Epithelial cell of umbilical artery (primary cell): ENCODE results near the gene PLEKHO2. TPM values are rescaled to one million over a fixed set of nuclear protein-coding genes. Genes with fewer than 3 reads are reported as not detected.

Source experiments
- total RNA-seq: library from RNA; depleted of rRNA; stranded (reverse); fragments of >200 nt; gene quantifications from 2 replicates; pipeline ENCODE4 v1.2.3, GENCODE V29; 2014

The PLEKHO2 gene, protein sequence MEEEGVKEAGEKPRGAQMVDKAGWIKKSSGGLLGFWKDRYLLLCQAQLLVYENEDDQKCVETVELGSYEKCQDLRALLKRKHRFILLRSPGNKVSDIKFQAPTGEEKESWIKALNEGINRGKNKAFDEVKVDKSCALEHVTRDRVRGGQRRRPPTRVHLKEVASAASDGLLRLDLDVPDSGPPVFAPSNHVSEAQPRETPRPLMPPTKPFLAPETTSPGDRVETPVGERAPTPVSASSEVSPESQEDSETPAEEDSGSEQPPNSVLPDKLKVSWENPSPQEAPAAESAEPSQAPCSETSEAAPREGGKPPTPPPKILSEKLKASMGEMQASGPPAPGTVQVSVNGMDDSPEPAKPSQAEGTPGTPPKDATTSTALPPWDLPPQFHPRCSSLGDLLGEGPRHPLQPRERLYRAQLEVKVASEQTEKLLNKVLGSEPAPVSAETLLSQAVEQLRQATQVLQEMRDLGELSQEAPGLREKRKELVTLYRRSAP
- 19.5 and 25.2 TPM in 2 replicates for total RNA-seq

DNA sequence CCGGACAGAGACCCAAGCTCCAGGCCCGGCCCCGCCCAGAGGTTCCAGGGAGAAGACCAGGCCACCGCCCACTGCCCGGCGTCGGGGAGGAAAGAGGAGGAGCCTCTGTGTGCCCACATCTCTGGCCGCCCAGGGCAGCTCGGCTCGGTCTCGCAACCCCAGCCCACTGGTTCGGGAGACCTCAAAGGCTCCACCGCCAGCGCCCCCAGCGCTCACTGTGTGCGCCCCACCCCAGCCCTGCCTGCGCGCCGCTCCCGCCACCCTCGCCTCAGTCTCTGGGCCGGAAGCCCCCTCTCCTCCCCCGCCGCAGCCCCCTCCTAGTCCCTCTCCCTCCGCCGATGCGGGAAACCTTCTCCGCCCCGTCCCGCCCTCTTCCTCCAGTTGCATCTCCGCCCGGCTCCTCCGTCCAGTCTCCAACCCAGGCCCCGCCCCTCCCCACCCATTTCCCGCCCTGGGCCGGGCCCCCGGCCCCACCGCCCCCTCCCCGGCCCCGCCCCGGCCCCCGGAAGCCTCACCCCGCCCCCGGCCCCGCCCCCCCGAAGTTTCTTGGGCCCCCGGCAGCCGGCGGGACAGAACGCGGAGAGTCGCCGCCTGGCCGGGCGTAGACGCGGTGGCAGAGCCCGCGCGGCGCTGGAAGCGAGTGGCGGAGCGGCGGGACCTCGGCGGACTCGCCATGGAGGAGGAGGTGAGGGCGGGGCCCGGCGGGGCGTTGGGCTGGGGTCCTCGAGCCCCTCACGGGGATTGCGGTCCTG lies at the start of gene PLEKHO2:
Gene PLEKHO2 (plus strand): TSS at position 572 of the 752 bp plus-strand sequence. CDS start 102 bp downstream, at position 674.

DNA sequence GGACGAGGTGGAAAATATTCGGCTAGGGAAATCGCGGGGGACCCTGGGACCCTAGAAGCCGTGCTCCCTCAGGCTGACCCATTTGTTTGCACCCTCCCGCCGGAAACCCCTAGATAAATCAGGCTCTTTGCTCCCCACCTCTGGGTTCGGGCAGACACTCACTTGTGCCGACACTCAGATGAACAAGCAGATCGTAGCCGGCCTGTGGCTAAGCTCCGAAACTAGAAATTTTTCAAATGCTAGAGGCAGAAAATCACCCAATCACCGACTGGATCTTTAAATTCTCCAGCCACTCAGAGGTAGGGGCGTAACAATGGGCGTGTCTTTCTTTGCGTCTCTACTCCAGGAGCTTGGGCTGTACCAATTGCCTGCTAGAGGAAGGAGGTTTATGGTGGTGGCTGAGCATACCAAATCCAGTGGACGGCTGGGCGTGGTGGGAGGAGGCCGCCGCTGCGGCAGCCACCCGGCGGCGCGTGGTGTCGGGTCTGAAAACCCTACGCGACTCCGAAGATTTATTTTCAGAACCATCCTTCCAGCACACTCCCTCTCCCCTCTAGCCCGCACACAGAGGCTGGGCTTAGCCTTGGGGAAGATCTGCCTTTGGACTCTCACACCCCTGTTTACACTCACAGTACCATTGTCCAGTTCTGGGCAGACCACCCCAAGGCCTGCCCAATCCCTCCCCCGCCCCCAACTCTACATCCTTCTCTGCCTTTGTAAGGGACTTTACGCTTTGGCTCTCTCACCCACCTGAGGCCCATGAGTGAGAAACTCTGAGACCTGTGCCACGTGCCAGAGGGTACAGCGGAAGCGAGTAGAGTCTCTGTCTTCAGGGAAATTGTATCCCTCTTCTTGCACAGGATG lies 16.1 kb upstream of the PLEKHO2 start, which contains the start of gene PIF1:
Gene PIF1 (minus strand): TSS at position 217 of the 864 bp plus-strand sequence. CDS start 1,312 bp downstream, outside the sequence.

DNA sequence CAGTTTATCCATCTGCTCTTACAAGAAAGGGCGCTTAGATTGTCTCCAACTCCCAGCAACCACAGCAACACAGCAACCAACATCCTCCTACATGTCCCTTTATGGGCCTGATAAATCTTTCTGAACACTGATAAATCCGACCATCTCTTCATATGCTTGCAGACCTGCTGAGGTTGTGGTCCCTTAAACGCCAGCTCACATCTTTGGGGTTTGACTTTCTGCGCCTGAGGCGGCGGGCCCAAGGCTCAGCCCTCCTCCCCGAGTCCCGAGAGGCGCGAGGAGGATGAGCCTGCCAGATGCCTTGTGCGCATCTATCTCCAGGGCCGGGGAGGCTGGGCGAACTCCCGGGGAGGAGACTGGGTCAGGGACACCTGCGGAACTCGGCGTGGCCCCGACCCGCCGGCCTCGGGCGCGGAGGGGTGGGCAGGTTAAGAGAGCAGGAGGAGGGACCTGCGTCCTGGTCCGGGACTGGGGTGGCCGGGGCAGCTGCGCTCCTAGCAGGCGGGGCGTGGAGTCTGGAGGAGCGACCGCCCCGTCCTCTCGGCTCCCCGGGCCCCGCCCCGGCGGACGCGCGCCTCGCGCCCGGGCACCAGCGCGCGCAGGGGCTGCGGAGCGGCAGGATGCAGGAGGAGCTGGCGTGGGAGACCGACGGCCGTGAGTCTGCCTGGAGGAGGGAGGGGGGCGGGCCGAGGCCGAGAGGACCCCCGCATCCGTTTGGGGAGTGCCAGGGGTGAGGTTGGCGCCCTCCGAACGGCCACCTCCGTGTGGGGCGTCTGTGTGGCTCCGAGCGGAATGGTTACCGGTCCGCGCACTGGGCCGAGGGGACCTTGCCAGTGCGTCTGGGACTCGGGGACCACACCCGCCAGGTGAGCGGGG lies 69.8 kb downstream of the PLEKHO2 start, which contains the start of gene ANKDD1A:
Gene ANKDD1A (plus strand): TSS at position 592 of the 876 bp plus-strand sequence. CDS start 29 bp downstream, at position 621.

Other genes starting within 250 kb of the PLEKHO2 start
- 0.15 and 0.32 TPM in 2 replicates for gene RBPMS2, start 66.3 kb upstream of the PLEKHO2 start, total RNA-seq
- gene PIF1, start 16.3 kb upstream of the PLEKHO2 start, total RNA-seq = 7.5 and 12.6 TPM in 2 replicates
- gene ANKDD1A, start 70.0 kb downstream of the PLEKHO2 start, total RNA-seq = 1.6 and 3.0 TPM in 2 replicates
- 59.1 and 72.6 TPM in 2 replicates for gene SPG21, start 148.0 kb downstream of the PLEKHO2 start, total RNA-seq
- 21.3 and 22.1 TPM in 2 replicates for gene MTFMT, start 187.7 kb downstream of the PLEKHO2 start, total RNA-seq
- not detected in 2 replicates for gene SLC51B, start 203.5 kb downstream of the PLEKHO2 start, total RNA-seq
- gene RASL12, start 226.1 kb downstream of the PLEKHO2 start, total RNA-seq = 0.32 TPM in 1 of 2 replicates, not detected in the other
- not detected in 2 replicates for gene KBTBD13, start 234.8 kb downstream of the PLEKHO2 start, total RNA-seq